HG03442 (cell line): Measurements from ENCODE around the gene TSPAN9.

Source experiments
- ATAC-seq: cut with Tn5 transposase; IDR thresholded peaks from one replicate; pipeline ENCODE4 v1.9.1; 2021; ENCODE audit warnings: mild to moderate bottlenecking, moderate library complexity; ENCODE audit not compliant: unreplicated experiment

TSPAN9 gene

DNA sequence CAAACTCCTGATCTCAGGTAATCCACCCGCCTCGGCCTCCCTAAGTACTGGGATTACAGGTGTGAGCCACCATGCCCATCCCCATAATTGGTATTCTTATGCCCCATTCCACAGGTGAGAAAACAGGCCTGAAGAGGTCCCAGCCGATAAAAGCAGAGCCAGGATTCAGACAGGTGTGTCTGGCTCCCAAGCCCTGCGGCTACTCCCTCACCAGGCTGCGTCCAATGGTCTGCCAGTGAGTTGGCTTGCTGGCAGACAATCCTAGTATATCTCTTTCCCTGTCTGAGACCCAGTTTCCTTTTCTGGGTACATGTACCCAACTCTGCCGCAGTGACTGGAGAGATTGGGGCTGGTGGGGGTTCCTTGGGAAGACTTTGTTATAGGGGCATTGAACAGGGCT lies 1.9 kb upstream of the TSPAN9 start:
- ATAC-seq = no peak

GRCh38 chr12:3077572-3078081 lies 448 bp downstream of the TSPAN9 start:
- no peak for ATAC-seq

GRCh38 chr12:3078086-3078820 lies 1.1 kb downstream of the TSPAN9 start:
- ATAC-seq = no peak

GRCh38 chr12:3081091-3081490 lies 3.9 kb downstream of the TSPAN9 start:
- no peak for ATAC-seq

GRCh38 chr12:3081886-3082285 lies 4.7 kb downstream of the TSPAN9 start:
- ATAC-seq = no peak

DNA sequence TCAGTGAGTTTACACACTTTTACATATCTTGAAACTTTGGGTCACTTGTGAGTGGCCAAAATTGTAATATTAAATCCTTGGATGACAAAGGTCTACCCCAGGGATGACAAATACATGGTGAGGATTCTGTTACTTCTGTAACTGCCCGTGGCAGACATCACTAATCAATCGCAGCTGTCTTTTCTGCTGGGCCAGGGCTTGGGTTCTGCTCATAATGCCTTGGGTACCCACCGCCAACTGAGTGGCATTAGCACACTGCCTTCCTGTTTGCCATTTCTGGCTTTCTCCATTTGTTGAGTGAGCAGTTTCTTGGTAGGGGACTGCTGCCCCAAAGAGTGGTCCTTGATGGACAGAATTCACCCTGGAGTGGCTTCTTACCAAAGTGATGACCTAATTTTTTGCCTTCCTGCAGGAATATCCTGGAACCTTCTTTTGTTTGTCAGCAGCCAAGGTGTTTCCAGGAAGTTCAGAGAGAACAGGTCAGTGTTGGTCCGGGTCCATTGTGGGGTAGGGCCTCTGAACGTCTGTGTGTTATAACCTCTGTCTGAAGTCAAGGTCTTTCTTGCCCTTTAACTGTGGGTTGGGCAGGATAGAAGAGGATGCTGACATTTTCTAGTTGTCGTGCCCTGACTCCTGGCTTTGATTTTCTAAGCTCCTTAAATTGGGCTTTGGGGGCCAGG lies 6.2 kb downstream of the TSPAN9 start:
- ATAC-seq = no peak

DNA sequence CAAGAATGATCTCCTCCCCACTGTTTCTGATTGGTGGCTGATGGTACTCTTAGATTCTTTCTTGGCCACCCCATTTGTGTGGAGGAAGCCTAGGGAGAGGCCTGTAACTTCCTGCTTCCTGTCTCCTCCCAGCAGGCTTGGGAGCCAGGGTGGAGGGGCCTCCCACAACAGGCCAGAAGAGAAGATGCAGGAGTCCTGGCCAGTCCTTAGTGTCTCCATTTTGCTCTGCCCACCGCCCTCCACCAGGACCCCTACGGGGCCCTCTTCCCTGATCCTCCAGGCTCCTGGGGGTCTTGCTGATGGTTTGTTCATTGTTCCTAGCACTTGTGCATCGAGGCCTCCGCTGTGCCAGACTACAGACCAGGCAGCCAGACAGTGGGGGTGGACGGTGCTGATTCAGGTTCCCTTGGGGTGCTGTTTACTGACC lies 6.8 kb downstream of the TSPAN9 start:
- no peak for ATAC-seq

GRCh38 chr12:3084742-3085141 lies 7.6 kb downstream of the TSPAN9 start:
- no peak for ATAC-seq

GRCh38 chr12:3085341-3086139 lies 8.4 kb downstream of the TSPAN9 start:
- ATAC-seq = no peak

- no peak for ATAC-seq
Measured at GRCh38 chr12:3086211-3086610, 9.0 kb downstream of the TSPAN9 start.

GRCh38 chr12:3086729-3087323 lies 9.6 kb downstream of the TSPAN9 start:
- ATAC-seq = no peak

GRCh38 chr12:3087758-3088650 lies 10.8 kb downstream of the TSPAN9 start:
- no peak for ATAC-seq

DNA sequence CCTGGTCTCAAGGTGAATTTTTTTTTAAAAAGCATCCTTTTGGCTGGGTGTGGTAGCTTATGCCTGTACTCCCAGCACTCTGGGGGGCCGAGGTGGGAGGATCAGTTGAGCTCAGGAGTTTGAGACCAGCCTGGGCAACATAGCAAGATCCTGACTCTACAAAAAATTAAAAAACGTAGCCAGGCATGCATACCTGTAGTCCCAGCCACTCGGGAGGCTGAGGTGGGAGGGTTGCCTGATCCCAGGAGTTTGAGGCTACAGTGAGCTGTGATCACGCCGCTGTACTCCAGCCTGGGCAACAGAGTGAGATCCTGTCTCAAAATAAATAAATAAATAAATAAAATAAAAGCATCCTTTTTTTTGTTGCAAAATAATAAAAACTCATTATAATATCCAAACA lies 12.4 kb downstream of the TSPAN9 start:
- no peak for ATAC-seq

DNA sequence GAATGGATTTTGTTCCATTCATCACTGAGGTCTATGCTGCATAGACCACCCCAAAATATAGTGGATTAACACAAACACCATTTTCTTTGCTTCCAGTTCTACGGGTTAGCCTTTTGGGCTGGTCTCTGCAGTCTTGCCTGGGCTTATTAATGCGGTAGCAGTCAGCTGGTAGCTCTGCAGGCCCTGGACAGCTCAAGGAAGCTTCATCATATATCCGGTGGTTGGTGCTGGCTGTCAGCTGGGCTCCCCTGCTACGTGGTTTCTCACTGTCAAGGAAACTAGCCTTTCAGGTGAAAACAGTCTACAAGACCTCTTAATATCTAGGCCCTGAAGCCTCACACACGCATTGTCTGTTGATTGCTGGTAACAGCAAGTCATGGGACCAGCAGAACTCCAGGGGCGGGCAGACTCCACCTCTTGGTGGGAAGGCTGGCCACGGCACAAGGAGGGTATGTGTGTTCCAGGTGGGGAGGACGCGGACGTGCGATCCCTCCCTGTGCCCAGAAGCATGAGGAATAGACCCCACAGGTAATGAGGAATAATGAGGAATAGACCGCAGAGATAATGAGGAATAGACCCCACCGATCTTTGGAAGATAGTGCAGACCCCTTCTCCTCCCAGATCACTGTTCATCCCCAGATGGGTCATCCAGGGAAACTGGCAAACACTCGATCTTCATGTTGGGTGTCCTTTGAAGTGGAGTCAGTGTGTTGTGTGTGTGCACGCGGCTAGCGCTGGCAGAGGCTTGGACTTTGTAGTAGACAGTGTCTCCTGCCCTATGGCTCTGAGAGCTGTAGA lies 13.3 kb downstream of the TSPAN9 start:
- no peak for ATAC-seq

- no peak for ATAC-seq
Measured at GRCh38 chr12:3091038-3091319, 13.8 kb downstream of the TSPAN9 start.

DNA sequence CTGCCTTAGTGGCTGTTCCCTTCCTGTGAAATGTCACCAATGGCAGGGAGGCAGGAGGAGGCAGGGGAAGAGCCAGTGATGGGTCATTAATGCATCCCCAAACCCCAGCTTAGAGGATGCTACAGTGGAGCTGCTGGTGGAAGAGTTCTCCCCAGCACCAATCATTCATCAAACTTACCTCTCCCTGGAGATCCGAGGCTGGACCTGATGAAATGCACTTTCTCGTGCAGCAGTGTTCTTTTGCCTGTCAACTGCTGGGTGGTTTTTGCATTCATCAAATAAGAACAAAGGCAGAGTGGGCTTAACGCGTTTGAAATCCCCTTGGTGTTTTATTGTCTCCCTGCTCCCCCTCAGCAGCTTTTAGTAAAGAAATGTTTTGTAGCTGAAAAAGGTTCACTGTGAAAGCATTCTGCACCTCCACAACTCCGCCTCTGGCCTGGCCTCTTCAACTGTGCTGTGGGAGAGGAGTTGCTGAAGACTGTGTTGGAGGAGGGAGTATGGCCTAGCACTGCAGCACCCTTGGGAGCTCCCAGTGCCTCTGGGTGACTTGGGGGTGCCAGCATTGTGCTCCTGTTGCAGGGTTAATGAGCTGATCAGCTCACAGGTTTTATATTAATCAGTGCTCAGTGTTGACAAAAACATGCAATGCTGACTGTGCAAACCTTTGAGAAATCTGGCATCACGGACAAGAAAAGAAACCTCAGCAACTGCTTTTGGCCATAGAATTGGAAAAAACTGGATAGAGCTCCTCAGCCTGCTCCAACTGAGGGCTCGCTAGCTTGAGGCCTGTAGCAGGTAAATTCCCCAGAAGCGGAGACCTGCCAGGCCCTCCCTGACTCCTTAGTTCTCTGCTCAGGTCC lies 14.4 kb downstream of the TSPAN9 start:
- no peak for ATAC-seq

- ATAC-seq = no peak
Measured at GRCh38 chr12:3092764-3093163, 15.6 kb downstream of the TSPAN9 start.

DNA sequence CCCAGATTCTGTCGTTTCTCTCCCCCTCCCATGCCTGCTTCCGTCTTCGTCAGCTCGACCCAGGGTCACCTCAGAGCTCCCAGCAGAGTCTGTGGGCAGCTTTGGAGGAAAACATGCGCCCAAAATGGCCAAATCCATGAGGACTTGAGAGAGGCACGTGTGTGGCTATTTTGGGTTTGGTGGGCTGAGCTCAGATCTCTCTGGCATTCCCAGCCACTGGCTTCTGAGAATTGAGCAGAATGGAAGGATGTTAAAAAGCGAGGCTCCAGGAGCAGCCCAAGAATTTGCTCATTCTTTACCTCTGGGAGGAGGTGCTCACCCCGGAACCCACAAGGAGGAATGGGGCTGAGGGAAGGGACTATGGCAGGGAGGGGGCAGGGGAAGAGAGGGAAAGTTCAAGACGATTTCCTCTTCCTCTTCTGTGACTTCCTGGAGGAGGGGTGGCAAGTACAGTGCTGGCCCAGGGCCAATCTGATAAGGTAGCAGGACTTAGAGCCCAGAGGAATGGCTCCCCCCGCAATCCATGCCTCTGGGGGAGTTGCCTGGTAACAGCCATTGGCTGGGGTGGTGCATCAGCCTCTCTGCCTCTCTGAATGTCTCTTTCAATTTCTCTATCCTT lies 20.1 kb downstream of the TSPAN9 start:
- ATAC-seq = no peak
